ENCODE results near the gene KBTBD8.

KBTBD8 gene

DNA sequence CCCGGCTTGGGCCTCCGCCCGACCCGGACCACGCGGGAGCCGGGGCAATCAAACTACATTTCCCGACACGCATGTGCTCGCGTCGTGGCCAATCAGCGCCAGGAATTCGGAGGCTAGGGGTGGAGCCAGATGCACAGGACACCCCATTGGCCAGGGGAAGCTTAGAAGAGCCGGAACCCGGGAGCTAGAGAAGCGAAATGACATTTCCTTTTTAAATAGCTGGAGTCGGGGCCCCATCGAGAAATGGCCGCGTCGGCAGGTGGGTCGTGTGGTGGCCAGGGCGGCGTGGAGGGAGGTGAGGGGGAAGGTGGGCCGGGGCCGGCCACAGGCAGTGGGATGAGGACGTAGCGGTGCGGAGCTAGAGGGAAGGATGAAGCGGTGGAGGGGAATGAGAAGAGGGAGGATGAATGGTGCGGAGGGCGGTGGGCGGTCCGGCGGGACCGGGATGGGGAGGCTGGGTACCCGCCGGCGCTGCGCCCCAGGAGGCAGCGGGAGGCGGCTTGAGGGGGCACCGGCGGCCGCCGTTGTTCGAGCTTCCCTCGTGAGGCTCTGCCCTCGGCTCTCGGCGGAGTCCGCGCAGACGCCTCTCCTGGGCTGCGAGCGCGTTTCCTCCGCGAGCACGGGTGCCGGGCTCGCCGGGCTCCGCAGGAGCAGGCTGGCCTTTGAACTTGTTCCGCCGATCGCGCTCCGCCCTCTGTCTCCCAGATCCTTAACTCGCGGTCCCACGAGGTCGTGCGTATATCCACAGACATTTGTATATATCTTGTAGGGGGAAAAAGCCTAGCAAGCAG is at the start of gene KBTBD8:
Gene KBTBD8, plus strand, starts transcription at position 195 of the 791 bp plus-strand sequence. Its CDS starts 49 bp downstream, at position 244.
- DNase-seq (ENCODE audit: low spot score): peak; percentile 95
- TF ChIP-seq, protein P1, sequence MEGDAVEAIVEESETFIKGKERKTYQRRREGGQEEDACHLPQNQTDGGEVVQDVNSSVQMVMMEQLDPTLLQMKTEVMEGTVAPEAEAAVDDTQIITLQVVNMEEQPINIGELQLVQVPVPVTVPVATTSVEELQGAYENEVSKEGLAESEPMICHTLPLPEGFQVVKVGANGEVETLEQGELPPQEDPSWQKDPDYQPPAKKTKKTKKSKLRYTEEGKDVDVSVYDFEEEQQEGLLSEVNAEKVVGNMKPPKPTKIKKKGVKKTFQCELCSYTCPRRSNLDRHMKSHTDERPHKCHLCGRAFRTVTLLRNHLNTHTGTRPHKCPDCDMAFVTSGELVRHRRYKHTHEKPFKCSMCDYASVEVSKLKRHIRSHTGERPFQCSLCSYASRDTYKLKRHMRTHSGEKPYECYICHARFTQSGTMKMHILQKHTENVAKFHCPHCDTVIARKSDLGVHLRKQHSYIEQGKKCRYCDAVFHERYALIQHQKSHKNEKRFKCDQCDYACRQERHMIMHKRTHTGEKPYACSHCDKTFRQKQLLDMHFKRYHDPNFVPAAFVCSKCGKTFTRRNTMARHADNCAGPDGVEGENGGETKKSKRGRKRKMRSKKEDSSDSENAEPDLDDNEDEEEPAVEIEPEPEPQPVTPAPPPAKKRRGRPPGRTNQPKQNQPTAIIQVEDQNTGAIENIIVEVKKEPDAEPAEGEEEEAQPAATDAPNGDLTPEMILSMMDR (IDR thresholded peaks at IDR 0.05; ENCODE audit: borderline replicate concordance, control extremely low read depth, extremely low read depth, insufficient read depth, missing control alignments): no peak
- in situ Hi-C loops (cut with MboI; ENCODE audit: low sequenced_read_pairs, unreplicated experiment): loop anchor here (25.0 kb wide), 1 partner anchor 364 kb away; no protein-coding TSS in a partner anchor

- in situ Hi-C loops (cut with MboI; ENCODE audit: low sequenced_read_pairs, unreplicated experiment): no loop called here
- DNase-seq (ENCODE audit: low spot score): no peak
- TF ChIP-seq, protein P1 (IDR thresholded peaks at IDR 0.05; ENCODE audit: borderline replicate concordance, control extremely low read depth, extremely low read depth, insufficient read depth, missing control alignments): no peak
Observed at GRCh38 chr3:66948838-66949237, 49.3 kb upstream of the KBTBD8 start.

DNA sequence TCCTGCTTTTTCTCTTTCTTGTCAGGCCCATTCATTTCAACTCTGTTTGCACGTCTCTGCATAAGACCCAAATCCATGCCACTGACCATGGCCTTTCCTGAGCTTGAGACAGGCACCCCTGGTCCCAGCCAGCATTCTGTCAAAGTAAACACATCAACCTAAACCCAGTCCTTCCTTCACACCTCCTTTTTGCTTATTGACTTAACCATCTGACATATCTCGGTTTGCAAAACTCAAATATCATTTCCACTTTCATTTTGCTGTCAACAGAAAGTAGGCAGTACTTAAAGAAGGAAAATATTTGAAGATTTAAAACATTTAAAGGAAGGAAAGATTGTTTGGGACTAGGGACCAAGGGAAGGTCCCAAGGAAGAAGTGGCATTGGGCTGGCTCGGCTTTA is 48.2 kb upstream of the KBTBD8 start:
- TF ChIP-seq, protein P1 (IDR thresholded peaks at IDR 0.05; ENCODE audit: borderline replicate concordance, control extremely low read depth, extremely low read depth, insufficient read depth, missing control alignments): no peak
- DNase-seq (ENCODE audit: low spot score): no peak
- in situ Hi-C loops (cut with MboI; ENCODE audit: low sequenced_read_pairs, unreplicated experiment): loop anchor here (25.0 kb wide), 1 partner anchor 1937 kb away; no protein-coding TSS in a partner anchor

DNA sequence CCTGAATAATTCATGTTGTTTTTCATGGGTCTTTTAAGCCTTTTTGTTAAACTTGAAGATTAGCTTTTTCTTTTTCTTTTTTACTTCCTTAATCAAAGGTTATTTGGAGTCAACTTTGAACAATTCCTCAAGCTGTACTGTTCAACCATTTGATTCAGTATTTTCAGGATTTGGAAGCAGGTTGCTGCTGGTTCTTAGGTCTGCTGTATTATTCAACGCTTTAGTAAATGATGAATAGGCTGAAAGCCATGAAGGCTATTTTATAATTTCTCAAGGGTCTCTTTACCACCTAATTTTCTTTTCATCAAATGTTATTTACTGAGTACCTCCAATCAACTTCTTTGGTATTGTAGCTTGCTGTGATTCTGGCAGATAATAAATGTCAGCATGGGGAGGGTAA is 45.8 kb upstream of the KBTBD8 start:
- DNase-seq (ENCODE audit: low spot score): no peak
- TF ChIP-seq, protein P1 (IDR thresholded peaks at IDR 0.05; ENCODE audit: borderline replicate concordance, control extremely low read depth, extremely low read depth, insufficient read depth, missing control alignments): no peak
- in situ Hi-C loops (cut with MboI; ENCODE audit: low sequenced_read_pairs, unreplicated experiment): loop anchor here (25.0 kb wide), 1 partner anchor 1935 kb away; no protein-coding TSS in a partner anchor

DNA sequence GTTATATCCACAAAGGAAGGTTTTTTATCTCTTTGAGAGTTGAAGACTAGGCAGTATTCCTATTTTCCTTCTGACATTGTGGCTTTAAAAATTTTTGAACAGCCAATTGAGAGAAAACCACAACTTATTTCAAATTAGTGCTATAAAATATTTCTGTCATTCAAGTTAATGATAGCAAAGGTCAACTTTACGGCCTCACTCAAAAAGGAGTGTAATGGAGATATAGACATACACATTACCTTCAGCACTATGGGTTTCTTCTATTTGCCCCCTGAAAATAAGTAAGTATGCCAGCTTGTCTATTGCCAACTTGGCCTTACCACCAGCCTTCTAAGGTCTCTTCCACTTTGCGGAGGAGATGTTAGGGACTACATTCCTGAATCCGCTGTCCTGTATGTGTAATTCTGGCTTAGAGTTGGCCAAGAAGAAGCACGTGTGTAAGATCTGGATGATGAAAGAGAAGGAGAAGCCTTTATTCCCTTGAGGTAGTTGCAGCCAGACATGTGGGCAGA is 44.1 kb upstream of the KBTBD8 start:
- DNase-seq (ENCODE audit: low spot score): no peak
- TF ChIP-seq, protein P1 (IDR thresholded peaks at IDR 0.05; ENCODE audit: borderline replicate concordance, control extremely low read depth, extremely low read depth, insufficient read depth, missing control alignments): no peak
- in situ Hi-C loops (cut with MboI; ENCODE audit: low sequenced_read_pairs, unreplicated experiment): loop anchor here (25.0 kb wide), 1 partner anchor 1933 kb away; no protein-coding TSS in a partner anchor

DNA sequence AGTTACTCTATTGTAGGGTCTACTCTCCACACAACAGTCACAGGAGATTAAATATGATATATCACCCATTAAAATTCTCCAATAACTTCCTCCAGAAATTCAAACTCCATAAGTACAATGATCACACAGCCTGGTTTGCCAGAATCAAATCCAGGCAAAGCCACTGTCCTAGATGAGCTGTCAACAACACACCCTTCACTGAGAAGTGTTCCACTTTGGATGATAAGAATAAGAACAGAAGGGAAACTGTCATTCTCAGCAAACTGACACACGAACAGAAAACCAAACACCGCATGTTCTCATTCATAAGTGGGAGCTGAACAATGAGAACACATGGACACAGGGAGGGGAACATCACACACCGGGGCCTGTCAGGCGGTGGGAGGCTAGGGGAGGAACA is 41.4 kb upstream of the KBTBD8 start:
- in situ Hi-C loops (cut with MboI; ENCODE audit: low sequenced_read_pairs, unreplicated experiment): loop anchor here (25.0 kb wide), 1 partner anchor 1931 kb away; no protein-coding TSS in a partner anchor
- no peak for DNase-seq (ENCODE audit: low spot score)
- TF ChIP-seq, protein P1 (IDR thresholded peaks at IDR 0.05; ENCODE audit: borderline replicate concordance, control extremely low read depth, extremely low read depth, insufficient read depth, missing control alignments): no peak

All from GM13976 (cell line).